BLaER1 (cell line): ENCODE data around the gene ADARB1.

Experiments used
- H3K27ac ChIP-seq: shearing (Covaris generic); formaldehyde crosslinking; 2 replicates; pipeline ENCODE4 v1.8.1; 2022
- H3K27me3 ChIP-seq: shearing (Covaris generic); formaldehyde crosslinking; 2 replicates; pipeline ENCODE4 v1.8.1; 2022
- H3K36me3 ChIP-seq: shearing (Covaris generic); formaldehyde crosslinking; 2 replicates; pipeline ENCODE4 v1.8.1; 2022
- H3K4me1 ChIP-seq: shearing (Covaris generic); formaldehyde crosslinking; 2 replicates; pipeline ENCODE4 v1.8.1; 2022
- H3K4me2 ChIP-seq: shearing (Covaris generic); formaldehyde crosslinking; 2 replicates; pipeline ENCODE4 v1.8.1; 2022
- H3K4me3 ChIP-seq: shearing (Covaris generic); formaldehyde crosslinking; 2 replicates; pipeline ENCODE4 v1.8.1; 2022
- H3K9ac ChIP-seq: shearing (Covaris generic); formaldehyde crosslinking; 2 replicates; pipeline ENCODE4 v1.8.1; 2022
- H3K9me3 ChIP-seq: shearing (Covaris generic); formaldehyde crosslinking; 2 replicates; pipeline ENCODE4 v1.8.1; 2022
- H4K20me1 ChIP-seq: shearing (Covaris generic); formaldehyde crosslinking; 2 replicates; pipeline ENCODE4 v1.8.1; 2022
- Cebpa-rat ChIP-seq: shearing (Covaris generic); IDR thresholded peaks from 2 replicates; pipeline ENCODE4 v1.8.1; 2022

The ADARB1 gene

DNA sequence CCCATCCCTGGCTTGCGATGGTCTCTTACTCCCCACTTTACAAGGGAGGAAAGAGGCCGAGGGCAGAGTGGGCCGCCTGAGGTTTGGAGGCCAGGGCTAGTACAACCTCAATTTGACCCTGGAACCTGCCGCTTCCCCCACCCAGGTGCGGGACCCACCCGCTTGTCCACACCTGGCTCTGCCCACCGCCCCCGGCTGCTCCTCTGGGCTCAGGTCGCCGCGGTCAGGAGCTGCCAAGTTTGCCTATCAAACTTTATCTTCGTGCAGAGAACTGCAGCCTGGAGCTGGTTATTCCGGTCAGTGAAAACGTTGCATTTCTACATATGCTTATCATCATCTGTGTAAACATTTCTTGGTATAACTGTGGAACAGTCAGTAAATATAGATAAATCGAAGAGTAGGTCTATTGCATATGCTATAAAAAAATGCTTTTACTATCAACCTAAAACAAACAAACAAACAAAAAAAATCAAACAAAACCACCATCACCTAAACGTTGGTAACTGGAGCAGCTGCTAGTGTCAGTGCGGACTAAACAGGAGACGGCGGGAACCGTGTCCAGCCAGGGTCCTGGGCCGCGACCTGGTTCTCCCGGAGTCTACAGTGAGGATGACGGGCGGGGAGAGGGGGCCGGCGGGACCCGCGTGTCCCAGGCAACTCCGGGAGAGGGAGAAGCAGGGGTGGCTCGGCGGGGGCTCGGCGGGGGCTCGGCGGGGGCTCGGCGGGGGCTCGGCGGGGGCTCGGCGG is 906 bp upstream of the ADARB1 start:
- H3K36me3 ChIP-seq, result no peaks in the 10 kb centered on the region
- H3K27ac ChIP-seq, result no peak overlapping the region
- no peak for TF ChIP-seq Cebpa-rat
- H3K4me2 ChIP-seq, result peak overlapping the region; percentile 92
- H3K9me3 ChIP-seq, result no peaks in the 10 kb centered on the region
- peaks cover 47% of the 10 kb centered on the region for H3K4me1 ChIP-seq
- H3K27me3 ChIP-seq, result peaks cover 10% of the 10 kb centered on the region
- H3K9ac ChIP-seq, result peak overlapping the region; percentile 86
- peak overlapping the region; percentile 93 for H3K4me3 ChIP-seq
- H4K20me1 ChIP-seq, result peaks cover 22% of the 10 kb centered on the region

DNA sequence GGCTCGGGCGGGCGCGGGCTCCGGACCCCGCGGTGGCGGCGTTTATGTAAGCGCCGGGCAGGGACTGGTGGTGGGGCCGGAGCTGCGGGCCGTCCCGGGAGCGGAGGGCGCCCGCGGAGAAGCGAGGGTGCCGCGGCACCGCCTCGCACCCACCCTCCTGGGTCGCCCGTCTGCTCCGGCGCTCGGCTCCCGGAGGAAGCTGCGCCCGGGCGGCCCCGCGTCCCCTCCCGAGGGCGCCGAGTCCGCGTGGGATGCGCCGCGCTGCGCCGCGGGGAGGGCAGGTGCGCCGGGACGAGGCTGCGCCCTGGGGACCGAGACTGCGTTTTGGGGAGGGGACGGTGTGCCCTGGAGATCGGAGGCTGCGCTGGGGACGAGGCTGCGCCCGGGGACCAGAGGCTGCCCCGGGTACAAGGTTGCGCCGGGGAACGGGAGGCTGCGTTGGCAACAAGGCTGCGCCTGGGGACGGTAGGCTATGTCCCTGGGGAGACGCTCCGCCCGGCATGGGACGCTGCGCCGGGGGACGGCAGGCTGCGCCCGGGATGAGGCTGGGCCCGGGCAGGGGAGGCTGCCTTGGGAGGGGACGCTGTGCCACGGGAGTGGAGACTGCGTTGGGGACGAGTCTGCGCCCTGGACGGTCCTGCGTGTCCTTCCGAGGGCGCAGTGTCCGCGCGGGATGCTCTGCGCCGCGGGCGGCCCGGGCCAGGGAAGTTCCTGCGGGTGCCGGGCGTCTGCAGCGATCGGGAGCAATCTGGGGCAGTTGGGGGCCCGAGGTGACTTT is 627 bp downstream of the ADARB1 start:
- peak overlapping the region; percentile 93 for H3K4me3 ChIP-seq
- H3K27me3 ChIP-seq, result peaks cover 10% of the 10 kb centered on the region
- peak overlapping the region; percentile 86 for H3K9ac ChIP-seq
- H4K20me1 ChIP-seq, result peaks cover 30% of the 10 kb centered on the region
- TF ChIP-seq Cebpa-rat, result no peak
- H3K36me3 ChIP-seq, result no peaks in the 10 kb centered on the region
- H3K4me1 ChIP-seq, result peaks cover 62% of the 10 kb centered on the region
- peak overlapping the region; percentile 94 for H3K4me2 ChIP-seq
- no peaks in the 10 kb centered on the region for H3K9me3 ChIP-seq
- H3K27ac ChIP-seq, result peak overlapping the region; percentile 93

DNA sequence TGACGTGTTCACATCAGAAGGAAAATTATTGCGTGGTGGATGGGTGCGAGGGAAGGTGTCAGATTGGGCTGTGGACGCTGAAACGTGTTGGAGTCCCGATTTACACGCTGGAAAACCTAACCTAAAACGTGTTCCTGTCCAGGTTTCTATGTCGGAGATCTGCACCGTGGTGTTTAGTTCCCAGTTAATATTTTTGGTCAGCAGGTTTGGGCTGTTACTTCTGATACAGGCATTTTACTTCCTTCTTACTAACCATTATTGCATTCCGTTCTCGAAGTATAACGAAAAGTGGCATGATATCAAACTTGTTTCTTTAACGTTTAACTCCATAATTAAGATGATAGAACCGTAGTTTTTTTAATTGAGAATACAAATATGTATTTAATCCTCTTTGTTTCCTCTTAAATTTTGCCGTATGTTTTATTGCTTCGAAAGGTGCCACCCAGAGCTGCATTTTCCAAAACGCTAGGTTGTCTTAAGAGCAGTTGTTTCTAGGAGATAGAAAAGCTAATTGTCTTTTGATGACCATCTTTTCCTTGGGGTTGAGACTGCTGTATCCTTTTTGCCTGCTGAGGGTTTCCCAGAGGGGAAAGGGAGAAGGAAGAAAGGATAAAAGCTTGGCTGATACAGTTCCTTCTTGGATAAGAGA is 1.3 kb downstream of the ADARB1 start:
- Histone ChIP-seq H3K9ac (peak overlapping the region; percentile 86), H3K36me3 (no peaks in the 10 kb centered on the region), H3K27ac (peak overlapping the region; percentile 93), H3K9me3 (no peaks in the 10 kb centered on the region), H3K4me1 (peaks cover 69% of the 10 kb centered on the region), H3K27me3 (peaks cover 10% of the 10 kb centered on the region), H3K4me3 (peak overlapping the region; percentile 93), H4K20me1 (peaks cover 38% of the 10 kb centered on the region), H3K4me2 (peak overlapping the region; percentile 94)
- no peak for TF ChIP-seq Cebpa-rat

DNA sequence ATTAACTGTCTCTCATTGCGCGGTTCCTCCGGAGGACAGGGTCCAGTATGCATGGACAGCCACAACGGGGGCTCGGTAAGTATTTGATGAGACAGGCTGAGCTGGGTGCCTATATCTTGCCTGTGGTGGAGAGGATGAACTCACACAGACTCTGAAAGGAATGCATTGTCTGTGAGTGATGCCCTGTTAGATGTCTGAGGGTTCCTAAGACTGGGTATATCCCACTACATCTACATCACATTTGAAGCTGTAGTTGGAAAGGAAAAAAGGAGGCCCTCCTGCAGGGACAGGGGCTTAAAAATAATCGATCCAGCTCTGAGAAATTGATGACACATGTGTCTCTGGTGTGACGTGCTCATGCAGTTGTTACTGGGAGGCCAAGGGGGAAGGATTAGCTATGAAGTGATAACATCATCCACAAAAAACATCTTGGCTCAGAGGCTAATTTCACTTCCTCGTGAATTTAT is 1.9 kb downstream of the ADARB1 start:
- H3K9ac ChIP-seq, result peak overlapping the region; percentile 86
- H3K4me2 ChIP-seq, result peak overlapping the region; percentile 94
- H3K36me3 ChIP-seq, result peaks cover 5% of the 10 kb centered on the region
- peak overlapping the region; percentile 93 for H3K4me3 ChIP-seq
- H3K27me3 ChIP-seq, result peaks cover 10% of the 10 kb centered on the region
- no peak for TF ChIP-seq Cebpa-rat
- peaks cover 75% of the 10 kb centered on the region for H3K4me1 ChIP-seq
- H3K27ac ChIP-seq, result peak overlapping the region; percentile 47
- no peaks in the 10 kb centered on the region for H3K9me3 ChIP-seq
- H4K20me1 ChIP-seq, result peaks cover 43% of the 10 kb centered on the region

DNA sequence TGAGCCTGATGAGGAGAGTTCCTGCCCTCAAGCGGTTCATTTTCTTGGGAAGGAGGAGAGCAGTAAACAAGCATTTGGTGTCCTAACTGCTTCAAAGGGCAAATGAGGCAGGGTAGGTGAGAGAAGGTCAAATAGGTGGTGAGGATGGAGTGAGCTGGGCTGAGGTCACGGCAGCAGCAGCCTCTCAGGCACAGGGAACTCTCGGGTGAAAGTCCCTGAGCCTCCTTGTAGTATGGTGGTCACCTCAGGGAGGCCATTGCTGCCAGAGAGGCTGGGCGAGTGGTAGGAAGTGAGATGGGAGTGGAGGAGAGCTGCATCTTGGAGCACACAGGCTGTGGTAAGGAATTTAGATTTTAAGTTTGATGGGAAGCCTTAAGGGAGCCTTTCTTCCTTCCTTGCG is 4.0 kb downstream of the ADARB1 start:
- Histone ChIP-seq H3K4me3 (0 out of 2 replicates have a peak overlapping the region, but pooled peaks have one; percentile 27), H3K36me3 (peaks cover 24% of the 10 kb centered on the region), H3K9ac (no peak overlapping the region), H3K4me1 (peaks cover 79% of the 10 kb centered on the region), H4K20me1 (peaks cover 64% of the 10 kb centered on the region), H3K4me2 (peak overlapping the region; percentile 94), H3K27ac (peak overlapping the region; percentile 72), H3K9me3 (no peaks in the 10 kb centered on the region), H3K27me3 (peaks cover 10% of the 10 kb centered on the region)
- TF ChIP-seq Cebpa-rat, result no peak

DNA sequence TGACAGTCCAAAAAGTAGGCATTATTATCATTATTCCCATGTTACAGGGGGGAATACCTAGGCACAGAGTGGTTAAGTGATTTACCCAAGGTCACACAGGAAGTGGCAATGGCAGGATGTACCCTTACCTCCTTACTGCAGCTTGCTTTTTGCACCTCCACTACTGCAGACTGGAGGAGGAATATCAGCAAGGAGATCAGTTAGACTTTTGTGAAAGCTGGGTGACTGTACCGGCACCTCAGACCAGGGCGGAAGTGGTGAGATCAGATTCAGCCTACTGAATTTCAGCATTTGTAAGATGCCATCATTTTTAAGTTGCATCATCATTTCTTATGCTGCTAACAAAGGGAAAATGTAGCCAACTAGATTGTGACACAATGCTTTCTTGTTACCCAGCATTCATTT is 4.5 kb downstream of the ADARB1 start:
- H3K9ac ChIP-seq, result no peak overlapping the region
- H3K4me3 ChIP-seq, result 0 out of 2 replicates have a peak overlapping the region, but pooled peaks have one; percentile 27
- peaks cover 10% of the 10 kb centered on the region for H3K27me3 ChIP-seq
- TF ChIP-seq Cebpa-rat, result peak; percentile 97
- H4K20me1 ChIP-seq, result peaks cover 69% of the 10 kb centered on the region
- no peaks in the 10 kb centered on the region for H3K9me3 ChIP-seq
- peaks cover 80% of the 10 kb centered on the region for H3K4me1 ChIP-seq
- peak overlapping the region; percentile 72 for H3K27ac ChIP-seq
- H3K36me3 ChIP-seq, result peaks cover 28% of the 10 kb centered on the region
- H3K4me2 ChIP-seq, result peak overlapping the region; percentile 94

DNA sequence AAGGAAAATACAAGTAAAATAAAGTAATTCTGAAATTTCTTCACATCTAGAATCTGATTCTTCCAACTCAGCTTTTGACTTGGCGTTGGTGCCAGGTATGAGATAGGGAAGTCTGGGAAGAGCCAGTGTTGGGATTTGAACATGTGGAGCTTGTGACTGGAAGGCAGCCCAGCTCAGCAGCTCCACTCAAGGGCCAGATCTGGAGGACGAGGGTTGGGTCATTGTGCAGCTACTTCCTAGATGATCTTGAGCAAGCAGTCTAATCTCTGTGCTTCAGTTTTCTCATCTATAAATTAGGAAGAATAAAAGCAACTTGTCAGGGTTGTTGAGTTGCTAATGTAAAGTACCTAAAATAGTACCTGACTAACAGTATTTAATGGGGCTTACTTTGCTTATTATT is 5.0 kb downstream of the ADARB1 start:
- H3K36me3 ChIP-seq, result peaks cover 32% of the 10 kb centered on the region
- peak overlapping the region; percentile 69 for H3K27ac ChIP-seq
- peaks cover 84% of the 10 kb centered on the region for H3K4me1 ChIP-seq
- peaks cover 10% of the 10 kb centered on the region for H3K27me3 ChIP-seq
- H4K20me1 ChIP-seq, result peaks cover 74% of the 10 kb centered on the region
- no peak overlapping the region for H3K9ac ChIP-seq
- no peaks in the 10 kb centered on the region for H3K9me3 ChIP-seq
- no peak for TF ChIP-seq Cebpa-rat
- H3K4me2 ChIP-seq, result peak overlapping the region; percentile 94
- no peak overlapping the region for H3K4me3 ChIP-seq

DNA sequence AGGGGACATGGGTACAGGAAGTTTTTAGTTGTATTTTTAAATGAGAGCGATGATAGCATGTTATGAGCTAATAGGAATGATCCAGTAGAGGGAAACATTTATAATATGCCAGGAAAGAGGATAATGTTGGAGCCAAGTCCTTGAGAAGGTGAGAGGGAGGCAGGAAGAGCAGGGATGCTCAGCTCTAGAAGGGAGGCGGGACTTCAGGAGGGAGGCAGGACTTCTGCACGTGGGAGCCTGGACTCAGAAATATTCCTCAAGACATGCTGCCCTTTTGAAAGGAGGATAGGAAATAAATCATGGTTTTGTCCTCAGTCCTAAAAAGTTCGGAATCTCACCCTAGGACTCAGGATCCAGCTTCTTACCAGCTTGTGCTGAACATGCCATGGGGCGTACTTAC is 5.9 kb downstream of the ADARB1 start:
- Histone ChIP-seq H3K4me2 (peak overlapping the region; percentile 94), H4K20me1 (peaks cover 77% of the 10 kb centered on the region), H3K9me3 (no peaks in the 10 kb centered on the region), H3K27me3 (peaks cover 7% of the 10 kb centered on the region), H3K4me3 (no peak overlapping the region), H3K27ac (peak overlapping the region; percentile 69; the same call in 1 of the 2 replicates), H3K4me1 (peaks cover 93% of the 10 kb centered on the region), H3K9ac (no peak overlapping the region), H3K36me3 (peaks cover 37% of the 10 kb centered on the region)
- TF ChIP-seq Cebpa-rat, result no peak

DNA sequence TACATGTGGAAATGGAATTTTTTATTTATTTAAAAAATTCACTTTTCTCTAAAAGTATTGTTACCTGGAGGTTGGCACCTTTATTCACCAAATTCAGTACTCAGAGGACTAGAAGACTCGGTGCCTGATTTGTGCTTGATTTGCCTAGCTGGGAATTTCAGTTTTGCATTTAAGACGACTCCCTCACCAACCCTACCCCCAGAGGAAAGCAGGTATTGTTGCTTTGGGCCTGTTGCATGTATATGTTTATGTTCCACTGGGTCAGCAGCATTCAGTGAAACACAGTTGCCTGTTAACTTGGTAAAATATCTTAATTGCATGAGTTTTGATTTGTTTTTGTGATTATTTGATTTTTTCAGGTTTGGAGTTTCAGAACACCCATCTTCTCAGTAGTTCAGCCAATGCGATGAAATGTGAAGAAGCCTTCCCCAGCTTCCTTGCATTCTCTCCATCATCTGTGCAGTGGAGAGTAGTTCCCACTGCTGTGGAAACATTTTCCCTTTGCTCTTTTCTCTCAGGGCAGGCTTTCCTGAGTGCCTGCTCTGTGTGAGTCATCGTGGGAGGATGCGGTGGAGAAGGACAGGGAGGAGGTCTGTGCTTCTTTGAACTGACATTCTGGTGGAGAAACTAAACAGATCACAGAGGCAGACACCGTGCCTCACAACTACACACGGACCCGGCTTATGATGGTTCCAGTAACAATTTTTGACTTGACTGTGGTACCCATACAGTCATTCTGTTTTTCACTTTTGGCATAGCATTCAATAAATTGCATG is 6.4 kb downstream of the ADARB1 start:
- H3K4me2 ChIP-seq, result peak overlapping the region; percentile 94
- H3K4me3 ChIP-seq, result no peak overlapping the region
- peaks cover 2% of the 10 kb centered on the region; the same call in 1 of the 2 replicates for H3K27me3 ChIP-seq
- TF ChIP-seq Cebpa-rat, result no peak
- no peaks in the 10 kb centered on the region for H3K9me3 ChIP-seq
- peaks cover 94% of the 10 kb centered on the region for H3K4me1 ChIP-seq
- peaks cover 77% of the 10 kb centered on the region for H4K20me1 ChIP-seq
- peaks cover 39% of the 10 kb centered on the region for H3K36me3 ChIP-seq
- no peak overlapping the region for H3K27ac ChIP-seq
- no peak overlapping the region for H3K9ac ChIP-seq
